Raji (cell line): Measurements from ENCODE around the gene MT3.

Experiments used
- POLR2A ChIP-seq: IDR thresholded peaks from 2 replicates; pipeline ENCODE4 v1.6.1; 2011; ENCODE audit warnings: low read depth, low read length, control low read depth; ENCODE audit not compliant: insufficient read depth

Gene MT3

GRCh38 chr16:56589141-56590039, at the start of gene MT3:
Gene MT3 (plus strand): TSS chr16:56589528. CDS start chr16:56589591, 63 bp downstream.
- no peak for TF ChIP-seq POLR2A

- no peak for TF ChIP-seq POLR2A
Measured at GRCh38 chr16:56539656-56540055, 49.7 kb upstream of the MT3 start.

GRCh38 chr16:56542039-56542438, 47.3 kb upstream of the MT3 start:
- no peak for TF ChIP-seq POLR2A

- no peak for TF ChIP-seq POLR2A
Measured at GRCh38 chr16:56547120-56547948, 42.0 kb upstream of the MT3 start.

- TF ChIP-seq POLR2A: no peak
Measured at GRCh38 chr16:56547949-56548567, 41.3 kb upstream of the MT3 start.

GRCh38 chr16:56549161-56549560, 40.2 kb upstream of the MT3 start:
- TF ChIP-seq POLR2A: no peak

- TF ChIP-seq POLR2A: no peak
Measured at GRCh38 chr16:56549744-56550385, 39.5 kb upstream of the MT3 start.

- TF ChIP-seq POLR2A: no peak
Measured at GRCh38 chr16:56551796-56552738, 37.3 kb upstream of the MT3 start.

GRCh38 chr16:56554441-56554840, 34.9 kb upstream of the MT3 start:
- no peak for TF ChIP-seq POLR2A

- TF ChIP-seq POLR2A: no peak
Measured at GRCh38 chr16:56558024-56558747, 31.1 kb upstream of the MT3 start.

GRCh38 chr16:56559109-56559508, 30.2 kb upstream of the MT3 start:
- no peak for TF ChIP-seq POLR2A

- no peak for TF ChIP-seq POLR2A
Measured at GRCh38 chr16:56560447-56560846, 28.9 kb upstream of the MT3 start.

- no peak for TF ChIP-seq POLR2A
Measured at GRCh38 chr16:56561126-56561525, 28.2 kb upstream of the MT3 start.

- no peak for TF ChIP-seq POLR2A
Measured at GRCh38 chr16:56564793-56565477, 24.4 kb upstream of the MT3 start, which contains the start of gene MT4. Gene MT4 (plus strand): TSS chr16:56565073. CDS start chr16:56565129, 56 bp downstream.
